CD14-positive monocyte (primary cell): ENCODE results near the gene CREB5. TPM values are rescaled to one million over a fixed set of nuclear protein-coding genes. Genes with fewer than 3 reads are reported as not detected.

Experiments used
- DNase-seq, 3 donors: peaks; one replicate each; pipeline ENCODE4 v3.0.0-alpha.2; 2011 to 2022
- H2AFZ ChIP-seq: 2 replicates; pipeline ENCODE4 v1.6.0; 2012; ENCODE audit warnings: mild to moderate bottlenecking, low read depth, low read length, inconsistent platforms; ENCODE audit not compliant: insufficient read depth, poor library complexity, severe bottlenecking
- H3K27ac ChIP-seq, 2 donors: 1 replicate in 1 of 2; 2 replicates in 1 of 2; pipeline ENCODE4 v1.5.1; 2012 to 2013; ENCODE audit warnings: low read length in 2 of 2, control low read depth in 1 of 2, inconsistent platforms in 1 of 2, low read depth in 1 of 2, mild to moderate bottlenecking in 1 of 2
- H3K27me3 ChIP-seq, 2 donors: one replicate each; pipeline versions ENCODE4 v1.6.0 to v1.6.1; 2011 to 2013; ENCODE audit warnings: low read length in 2 of 2; ENCODE audit not compliant: control insufficient read depth in 2 of 2, insufficient read depth in 2 of 2
- H3K36me3 ChIP-seq, 2 donors: replicated peaks in 1 of 2; 1 replicate in 1 of 2; 2 replicates in 1 of 2; pipeline versions ENCODE4 v1.5.1 to v1.6.1; 2012 to 2013; ENCODE audit warnings: low read length in 2 of 2, control low read depth in 1 of 2, inconsistent platforms in 1 of 2, mild to moderate bottlenecking in 1 of 2; ENCODE audit not compliant: insufficient read depth in 2 of 2, control insufficient read depth in 1 of 2
- H3K4me1 ChIP-seq, 2 donors: 1 replicate in 1 of 2; 2 replicates in 1 of 2; pipeline versions ENCODE4 v1.5.1 to v1.6.1; 2012 to 2013; ENCODE audit warnings: low read length in 2 of 2, control low read depth in 1 of 2, inconsistent platforms in 1 of 2, mild to moderate bottlenecking in 1 of 2, moderate library complexity in 1 of 2; ENCODE audit not compliant: insufficient read depth in 2 of 2, control insufficient read depth in 1 of 2
- H3K4me2 ChIP-seq: replicated peaks from 2 replicates; pipeline ENCODE3; 2012; ENCODE audit warnings: low read length, moderate library complexity, mild to moderate bottlenecking; ENCODE audit not compliant: poor library complexity, severe bottlenecking; ENCODE audit errors: extremely low read depth
- H3K4me3 ChIP-seq, 3 experiments: fragments of 200-600 bp in 1 of 3; sonication (generic) in 1 of 3; replicated peaks in 1 of 3; 1 replicate in 2 of 3; 2 replicates in 1 of 3; pipeline ENCODE4 v1.5.1; 2011 to 2013; ENCODE audit warnings: low read length in 3 of 3, mild to moderate bottlenecking in 3 of 3, control low read depth in 2 of 3, low read depth in 2 of 3, inconsistent platforms in 1 of 3, moderate library complexity in 1 of 3
- H3K79me2 ChIP-seq: 2 replicates; pipeline ENCODE4 v1.6.0; 2012; ENCODE audit warnings: mild to moderate bottlenecking, control low read depth, inconsistent platforms, low read length, moderate library complexity; ENCODE audit not compliant: insufficient read depth
- H3K9ac ChIP-seq: 2 replicates; pipeline ENCODE4 v1.6.0; 2017; ENCODE audit warnings: low read length, mild to moderate bottlenecking; ENCODE audit not compliant: insufficient read depth, poor library complexity, severe bottlenecking
- H3K9me3 ChIP-seq, 2 donors: replicated peaks in 1 of 2; 1 replicate in 1 of 2; 2 replicates in 1 of 2; pipeline versions ENCODE4 v1.5.1 to v1.6.1; 2012 to 2013; ENCODE audit warnings: low read length in 2 of 2, control low read depth in 1 of 2; ENCODE audit not compliant: control insufficient read depth in 1 of 2, insufficient read depth in 1 of 2
- H4K20me1 ChIP-seq: 2 replicates; pipeline ENCODE4 v1.6.0; 2012; ENCODE audit warnings: mild to moderate bottlenecking, low read length, control low read depth, moderate library complexity; ENCODE audit not compliant: insufficient read depth
- H3K27ac Mint-ChIP-seq, 7 donors: one replicate each; pipeline ENCODE4 v1.8.0; 2020; ENCODE audit warnings: mild to moderate bottlenecking in 7 of 7, mixed read lengths in 7 of 7, moderate library complexity in 6 of 7, inconsistent platforms in 2 of 7
- H3K27me3 Mint-ChIP-seq, 3 donors: one replicate each; pipeline ENCODE4 v1.8.0; 2021 to 2022; ENCODE audit warnings: low read depth in 3 of 3, mild to moderate bottlenecking in 3 of 3, mixed read lengths in 3 of 3, moderate library complexity in 3 of 3, inconsistent platforms in 1 of 3
- H3K36me3 Mint-ChIP-seq, 2 donors: one replicate each; pipeline ENCODE4 v1.8.0; 2020; ENCODE audit warnings: mixed read lengths in 2 of 2, inconsistent platforms in 1 of 2, mild to moderate bottlenecking in 1 of 2
- H3K4me1 Mint-ChIP-seq: one replicate; pipeline ENCODE4 v1.8.0; 2020; ENCODE audit warnings: mild to moderate bottlenecking, mixed read lengths
- H3K4me3 Mint-ChIP-seq, 2 donors: one replicate each; pipeline ENCODE4 v1.8.0; 2020; ENCODE audit warnings: mild to moderate bottlenecking in 2 of 2, mixed read lengths in 2 of 2, moderate library complexity in 1 of 2
- H3K9me3 Mint-ChIP-seq, 7 donors: one replicate each; pipeline ENCODE4 v1.8.0; 2020 to 2022; ENCODE audit warnings: mixed read lengths in 7 of 7, mild to moderate bottlenecking in 6 of 7, moderate library complexity in 6 of 7, inconsistent platforms in 2 of 7
- WGBS: methylation state at CpG from one replicate; pipeline ENCODE4 v1.1.5; 2013; ENCODE audit warnings: missing lambda C conversion rate; ENCODE audit not compliant: insufficient coverage; 5-methylcytosine and 5-hydroxymethylcytosine counted together
- intact Hi-C, 2 donors: fragments of 100-400 bp; cut with micrococcal nuclease; formaldehyde crosslinking; loops; one replicate each; pipeline versions ENCODE4 v1.15.0 to v1.15.1; 2023
- polyA plus RNA-seq, 3 donors: library from polyadenylated mRNA; depleted of rRNA in 1 of 3; unstranded in 2 of 3; stranded (reverse) in 1 of 3; fragments of 300-500 nt in 2 of 3; fragments of >200 nt in 1 of 3; fragmentation: Illumina TruSeq in 2 of 3; gene quantifications; 1 replicate in 2 of 3; 2 replicates in 1 of 3; pipeline ENCODE4 v1.2.3, GENCODE V29; 2012 to 2021
- TF ChIP-seq, protein P1 (sequence below): fragments of 200-600 bp; IDR thresholded peaks from one replicate; pipeline ENCODE4 v1.8.0; 2022; ENCODE audit warnings: antibody characterized with exemption, mild to moderate bottlenecking

The CREB5 gene
- polyA plus RNA-seq, 3 donors = 25.1 to 72.3 (median 44.2) TPM

- TF ChIP-seq, protein P1, sequence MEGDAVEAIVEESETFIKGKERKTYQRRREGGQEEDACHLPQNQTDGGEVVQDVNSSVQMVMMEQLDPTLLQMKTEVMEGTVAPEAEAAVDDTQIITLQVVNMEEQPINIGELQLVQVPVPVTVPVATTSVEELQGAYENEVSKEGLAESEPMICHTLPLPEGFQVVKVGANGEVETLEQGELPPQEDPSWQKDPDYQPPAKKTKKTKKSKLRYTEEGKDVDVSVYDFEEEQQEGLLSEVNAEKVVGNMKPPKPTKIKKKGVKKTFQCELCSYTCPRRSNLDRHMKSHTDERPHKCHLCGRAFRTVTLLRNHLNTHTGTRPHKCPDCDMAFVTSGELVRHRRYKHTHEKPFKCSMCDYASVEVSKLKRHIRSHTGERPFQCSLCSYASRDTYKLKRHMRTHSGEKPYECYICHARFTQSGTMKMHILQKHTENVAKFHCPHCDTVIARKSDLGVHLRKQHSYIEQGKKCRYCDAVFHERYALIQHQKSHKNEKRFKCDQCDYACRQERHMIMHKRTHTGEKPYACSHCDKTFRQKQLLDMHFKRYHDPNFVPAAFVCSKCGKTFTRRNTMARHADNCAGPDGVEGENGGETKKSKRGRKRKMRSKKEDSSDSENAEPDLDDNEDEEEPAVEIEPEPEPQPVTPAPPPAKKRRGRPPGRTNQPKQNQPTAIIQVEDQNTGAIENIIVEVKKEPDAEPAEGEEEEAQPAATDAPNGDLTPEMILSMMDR = no peak
- H2AFZ ChIP-seq = no peak overlapping the region
- H3K4me3 ChIP-seq = no peak overlapping the region
Observed at GRCh38 chr7:28748346-28748745, 336.0 kb downstream of the CREB5 start.

DNA sequence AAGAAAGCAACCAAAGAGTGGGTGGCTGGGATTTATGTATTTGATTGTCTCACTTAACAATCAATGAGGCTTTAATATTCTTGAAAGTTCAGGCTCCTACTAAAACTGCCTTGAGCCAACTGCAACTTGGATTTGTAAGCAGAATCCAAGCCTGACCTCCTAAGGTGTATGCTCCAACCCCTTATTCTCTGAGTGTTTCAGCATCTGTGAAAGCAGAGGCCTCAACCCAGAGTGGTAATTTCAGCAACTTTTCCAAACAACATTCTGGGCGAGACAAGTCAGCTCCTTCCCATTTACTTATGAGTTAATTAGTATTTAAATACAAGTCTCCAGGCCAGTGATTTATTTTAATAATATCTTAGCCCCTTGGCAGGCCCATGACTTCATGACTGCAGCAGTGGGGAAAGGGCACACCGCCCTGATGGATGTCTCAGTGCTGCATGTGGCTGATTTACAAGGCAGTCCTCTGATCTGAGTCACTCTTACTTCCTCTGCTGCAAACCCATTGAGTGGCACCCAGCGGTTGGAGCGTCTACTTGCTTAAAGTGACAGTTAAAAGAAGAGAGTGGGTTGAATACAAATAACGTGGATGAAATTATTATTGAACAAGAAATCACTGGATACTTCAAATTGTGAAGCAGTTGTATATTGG, 336.7 kb downstream of the CREB5 start:
- Mint-ChIP-seq H3K4me1 (peaks cover 19% of the 10 kb centered on the region), H3K9me3 (peaks cover 0 to 2% (median 0%) of the 10 kb centered on the region in 7 donors), H3K4me3 (no peak overlapping the region), H3K27me3 (peaks cover 0 to 2% (median 0%) of the 10 kb centered on the region in 3 donors), H3K27ac (peak overlapping the region in 5 of 7 donors; percentile 16 to 73 (median 50)), H3K36me3 (peaks cover 23 to 48% of the 10 kb centered on the region in 2 donors)
- Histone ChIP-seq H3K4me2 (no peak overlapping the region), H3K4me3 (no peak overlapping the region), H3K79me2 (no peaks in the 10 kb centered on the region), H3K36me3 (peaks cover 0 to 23% of the 10 kb centered on the region in 2 donors), H3K9ac (no peak overlapping the region), H3K9me3 (no peaks in the 10 kb centered on the region), H2AFZ (no peak overlapping the region), H3K27me3 (no peaks in the 10 kb centered on the region), H4K20me1 (peaks cover 98% of the 10 kb centered on the region), H3K27ac (peak overlapping the region in 1 of 2 donors; percentile 2), H3K4me1 (peaks cover 0 to 7% of the 10 kb centered on the region in 2 donors)
- TF ChIP-seq, protein P1 = no peak
- WGBS = 50% methylated on average over 2 of the region's 5 CpGs
- intact Hi-C loops = no loop called here
- DNase-seq = peak; percentile 31 to 51 (median 39)

More at GRCh38 chr7:28748346-28748745, 336.0 kb downstream of the CREB5 start:
- Mint-ChIP-seq H3K36me3 (peaks cover 20 to 48% of the 10 kb centered on the region in 2 donors), H3K9me3 (peaks cover 0 to 4% (median 0%) of the 10 kb centered on the region in 7 donors), H3K4me3 (no peak overlapping the region), H3K4me1 (peaks cover 19% of the 10 kb centered on the region), H3K27me3 (peaks cover 0 to 2% (median 0%) of the 10 kb centered on the region in 3 donors), H3K27ac (peak overlapping the region in 2 of 7 donors; percentile 16 to 40)
- Histone ChIP-seq H4K20me1 (peaks cover 96% of the 10 kb centered on the region), H3K9ac (no peak overlapping the region), H3K36me3 (peaks cover 0 to 23% of the 10 kb centered on the region in 2 donors), H3K27me3 (no peaks in the 10 kb centered on the region), H3K9me3 (no peaks in the 10 kb centered on the region), H3K27ac (no peak overlapping the region), H3K79me2 (no peaks in the 10 kb centered on the region), H3K4me1 (peaks cover 0 to 7% of the 10 kb centered on the region in 2 donors), H3K4me2 (no peak overlapping the region)
- WGBS = 100% methylated on average over 2 of the region's 4 CpGs
- no peak for DNase-seq
- intact Hi-C loops = no loop called here
